ENCODE measurements around the gene TBCB.
A peak's percentile ranks its signal among the peaks of the same experiment; 100 is the strongest.
"Not testable (repeated sequence)": the region's sequence is repeated elsewhere in the genome, so short reads cannot be mapped to it uniquely, and the experiment has no call there.

The TBCB gene

GRCh38 chr19:36139473-36140303 is 24.4 kb downstream of the TBCB start, which contains the start of gene CAPNS1:
Gene CAPNS1 (plus strand): TSS chr19:36140066. CDS start chr19:36141012, 946 bp downstream.
- DNase-seq = peak; percentile 94

GRCh38 chr19:36140304-36141038 is 25.2 kb downstream of the TBCB start:
- DNase-seq = peak; percentile 76

GRCh38 chr19:36141039-36141927 is 26.0 kb downstream of the TBCB start:
- DNase-seq = peak; percentile 76

GRCh38 chr19:36142046-36142445 is 26.8 kb downstream of the TBCB start:
- DNase-seq = no peak

GRCh38 chr19:36142496-36142895 is 27.2 kb downstream of the TBCB start:
- DNase-seq = no peak

GRCh38 chr19:36144624-36145023 is 29.4 kb downstream of the TBCB start:
- DNase-seq = no peak

GRCh38 chr19:36149673-36150406 is 34.6 kb downstream of the TBCB start:
- DNase-seq = peak; percentile 16

- DNase-seq = no peak
These were observed 35.3 kb downstream of the TBCB start for GRCh38 chr19:36150586-36150985.

GRCh38 chr19:36151144-36152018 is 36.1 kb downstream of the TBCB start:
- no peak for DNase-seq

GRCh38 chr19:36152019-36152351 is 36.7 kb downstream of the TBCB start:
- DNase-seq = no peak

- DNase-seq = no peak
These were observed 37.3 kb downstream of the TBCB start, which contains the start of gene COX7A1 for GRCh38 chr19:36152352-36153091. Gene COX7A1 (minus strand): TSS chr19:36152447. CDS start chr19:36152407, 40 bp downstream.

GRCh38 chr19:36153126-36153525 is 37.9 kb downstream of the TBCB start:
- no peak for DNase-seq

GRCh38 chr19:36160821-36161596 is 45.7 kb downstream of the TBCB start:
- DNase-seq = no peak

- DNase-seq = no peak
These were observed 48.5 kb downstream of the TBCB start for GRCh38 chr19:36163813-36164212.

GRCh38 chr19:36169084-36169760 is 54.0 kb downstream of the TBCB start:
- DNase-seq = peak; percentile 88

GRCh38 chr19:36172852-36173251 is 57.6 kb downstream of the TBCB start:
- no peak for DNase-seq

GRCh38 chr19:36173846-36174245 is 58.6 kb downstream of the TBCB start:
- DNase-seq = not testable (repeated sequence)
